ENCODE measurements around the gene MARCHF6.

GRCh38 chr5:10321882-10322281 is 31.6 kb upstream of the MARCHF6 start:
- TF ChIP-seq, protein P1, sequence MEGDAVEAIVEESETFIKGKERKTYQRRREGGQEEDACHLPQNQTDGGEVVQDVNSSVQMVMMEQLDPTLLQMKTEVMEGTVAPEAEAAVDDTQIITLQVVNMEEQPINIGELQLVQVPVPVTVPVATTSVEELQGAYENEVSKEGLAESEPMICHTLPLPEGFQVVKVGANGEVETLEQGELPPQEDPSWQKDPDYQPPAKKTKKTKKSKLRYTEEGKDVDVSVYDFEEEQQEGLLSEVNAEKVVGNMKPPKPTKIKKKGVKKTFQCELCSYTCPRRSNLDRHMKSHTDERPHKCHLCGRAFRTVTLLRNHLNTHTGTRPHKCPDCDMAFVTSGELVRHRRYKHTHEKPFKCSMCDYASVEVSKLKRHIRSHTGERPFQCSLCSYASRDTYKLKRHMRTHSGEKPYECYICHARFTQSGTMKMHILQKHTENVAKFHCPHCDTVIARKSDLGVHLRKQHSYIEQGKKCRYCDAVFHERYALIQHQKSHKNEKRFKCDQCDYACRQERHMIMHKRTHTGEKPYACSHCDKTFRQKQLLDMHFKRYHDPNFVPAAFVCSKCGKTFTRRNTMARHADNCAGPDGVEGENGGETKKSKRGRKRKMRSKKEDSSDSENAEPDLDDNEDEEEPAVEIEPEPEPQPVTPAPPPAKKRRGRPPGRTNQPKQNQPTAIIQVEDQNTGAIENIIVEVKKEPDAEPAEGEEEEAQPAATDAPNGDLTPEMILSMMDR (conservative IDR thresholded peaks at IDR 0.05; ENCODE audit: low read depth, low read length) = no peak
- no peak for TF ChIP-seq EZH2 (IDR thresholded peaks at IDR 0.05; ENCODE audit: borderline replicate concordance, low read depth, low read length, poor library complexity, severe bottlenecking)
